GM23248 (cell line): Measurements from ENCODE around the gene UBE2N. TPM values are rescaled to one million over a fixed set of nuclear protein-coding genes. Genes with fewer than 3 reads are reported as not detected.
A peak's percentile ranks its signal among the peaks of the same experiment; 100 is the strongest.

Source experiments
- DNase-seq: peaks from one replicate; pipeline ENCODE4 v3.0.0-alpha.2; 2015
- H2AFZ ChIP-seq: fragments of 200-600 bp; sonication (generic); 2 replicates; pipeline ENCODE4 v1.6.1; 2016; ENCODE audit warnings: antibody characterized with exemption
- H3F3A ChIP-seq: fragments of 200-600 bp; sonication (generic); 2 replicates; pipeline ENCODE4 v1.6.1; 2016; ENCODE audit warnings: mild to moderate bottlenecking, antibody characterized with exemption, mixed run types; ENCODE audit not compliant: insufficient read depth
- H3K27ac ChIP-seq: fragments of 200-600 bp; sonication (generic); 2 replicates; pipeline ENCODE4 v1.5.1; 2016; ENCODE audit warnings: mild to moderate bottlenecking
- H3K27me3 ChIP-seq: fragments of 200-600 bp; sonication (generic); replicated peaks from 2 replicates; pipeline ENCODE4 v1.6.1; 2016; ENCODE audit warnings: mild to moderate bottlenecking; ENCODE audit not compliant: insufficient read depth
- H3K36me3 ChIP-seq: fragments of 200-600 bp; sonication (generic); 2 replicates; pipeline ENCODE4 v1.6.1; 2016; ENCODE audit warnings: low read depth, mild to moderate bottlenecking
- H3K4me1 ChIP-seq: fragments of 200-600 bp; sonication (generic); 2 replicates; pipeline ENCODE4 v1.6.1; 2016; ENCODE audit warnings: mild to moderate bottlenecking; ENCODE audit not compliant: insufficient read depth
- H3K4me2 ChIP-seq: fragments of 200-600 bp; sonication (generic); one replicate; pipeline ENCODE4 v1.6.1; 2016; ENCODE audit warnings: mild to moderate bottlenecking; ENCODE audit not compliant: unreplicated experiment
- H3K4me3 ChIP-seq: fragments of 200-600 bp; sonication (generic); 2 replicates; pipeline ENCODE4 v1.5.1; 2016; ENCODE audit warnings: mild to moderate bottlenecking
- H3K79me2 ChIP-seq: fragments of 200-600 bp; sonication (generic); 2 replicates; pipeline ENCODE4 v1.6.1; 2016; ENCODE audit warnings: mild to moderate bottlenecking; ENCODE audit not compliant: insufficient read depth
- H3K9ac ChIP-seq: fragments of 200-600 bp; sonication (generic); 2 replicates; pipeline ENCODE4 v1.6.1; 2016; ENCODE audit warnings: mild to moderate bottlenecking
- H3K9me2 ChIP-seq: fragments of 200-600 bp; sonication (generic); 2 replicates; pipeline ENCODE4 v1.6.1; 2016; ENCODE audit warnings: mixed run types, mild to moderate bottlenecking, moderate library complexity; ENCODE audit not compliant: insufficient read depth
- H3K9me3 ChIP-seq: fragments of 200-600 bp; sonication (generic); one replicate; pipeline ENCODE4 v1.6.1; 2017; ENCODE audit warnings: low read depth
- H4K20me1 ChIP-seq: fragments of 200-600 bp; sonication (generic); 2 replicates; pipeline ENCODE4 v1.6.0; 2016; ENCODE audit not compliant: insufficient read depth
- EZH2 ChIP-seq: fragments of 200-600 bp; sonication (generic); IDR thresholded peaks from 2 replicates; pipeline ENCODE4 v1.6.1; 2018; ENCODE audit warnings: antibody characterized with exemption, mild to moderate bottlenecking; ENCODE audit not compliant: insufficient read depth, poor library complexity, severe bottlenecking
- EZH2phosphoT487 ChIP-seq: fragments of 200-600 bp; sonication (generic); IDR thresholded peaks from 2 replicates; pipeline ENCODE4 v1.6.1; 2018; ENCODE audit warnings: antibody characterized with exemption, moderate library complexity, mild to moderate bottlenecking, low read depth; ENCODE audit not compliant: insufficient read depth
- WGBS, 2 experiments: methylation state at CpG; one replicate each; pipeline ENCODE4 v1.1.6; 2015 to 2017; ENCODE audit warnings: low lambda C conversion rate in 2 of 2, low coverage in 1 of 2; ENCODE audit errors: missing lambda C conversion rate in 2 of 2; 5-methylcytosine and 5-hydroxymethylcytosine counted together
- in situ Hi-C: fragments of 300-500 bp; cut with MboI; formaldehyde crosslinking; loops from 2 replicates; pipeline ENCODE4 v1.15.0; 2020
- polyA plus RNA-seq: library from polyadenylated mRNA; unstranded; fragments of >200 nt; fragmentation: Nextera tagmentation; extraction: Ambion mirVana; gene quantifications from 2 replicates; pipeline ENCODE4 v1.2.1, GENCODE V29; 2016
- total RNA-seq: library from RNA; depleted of rRNA; stranded (reverse); fragments of >200 nt; shearing (Covaris generic); gene quantifications from 2 replicates; pipeline ENCODE4 v1.2.3, GENCODE V29; 2014; rRNA removed

UBE2N gene
- 30.2 and 104 TPM in 2 replicates for total RNA-seq
- 175 and 178 TPM in 2 replicates for polyA plus RNA-seq

GRCh38 chr12:93441617-93442410 lies at the start of gene UBE2N:
UBE2N (minus strand) TSS chr12:93441947; CDS start chr12:93441884, 63 bp downstream.
- Histone ChIP-seq H3K4me1 (peaks cover 25% of the 10 kb centered on the region), H3K36me3 (no peaks in the 10 kb centered on the region), H3K4me3 (peak within 1 kb of the TSS; percentile 92), H3F3A (peaks cover 11% of the 10 kb centered on the region), H3K27ac (peak within 1 kb of the TSS; percentile 92), H3K9ac (peak within 1 kb of the TSS; percentile 95), H3K9me2 (no peaks in the 10 kb centered on the region), H3K79me2 (peaks cover 48% of the 10 kb centered on the region), H3K9me3 (no peaks in the 10 kb centered on the region), H3K27me3 (no peaks in the 10 kb centered on the region), H3K4me2 (peak within 1 kb of the TSS; percentile 98), H4K20me1 (peaks cover 29% of the 10 kb centered on the region; the same call in 1 of the 2 replicates), H2AFZ (peak within 1 kb of the TSS; percentile 98)
- 0 to 1% methylated on average over 74 to 92 of the region's 105 CpGs for WGBS, 2 experiments
- TF ChIP-seq EZH2 = no peak
- no peak for TF ChIP-seq EZH2phosphoT487
- DNase-seq = peak; percentile 98
- in situ Hi-C loops = no loop called here

GRCh38 chr12:93484315-93484981 lies 42.7 kb upstream of the UBE2N start:
- peaks cover 10% of the 10 kb centered on the region; the same call in 1 of the 2 replicates for H3K79me2 ChIP-seq
- H3K4me3 ChIP-seq = no peak overlapping the region
- no peak overlapping the region for H2AFZ ChIP-seq
- no peaks in the 10 kb centered on the region for H3K27me3 ChIP-seq
- no peak for TF ChIP-seq EZH2
- no peak for TF ChIP-seq EZH2phosphoT487
- no peak overlapping the region for H3K4me2 ChIP-seq
- H4K20me1 ChIP-seq = no peaks in the 10 kb centered on the region
- H3K4me1 ChIP-seq = peaks cover 6% of the 10 kb centered on the region
- no peak overlapping the region for H3K9ac ChIP-seq
- in situ Hi-C loops = no loop called here
- no peaks in the 10 kb centered on the region for H3K9me2 ChIP-seq
- H3K9me3 ChIP-seq = no peaks in the 10 kb centered on the region
- no peaks in the 10 kb centered on the region for H3F3A ChIP-seq
- WGBS, 2 experiments = 63 to 70% methylated on average over 8 of the region's 8 CpGs
- H3K27ac ChIP-seq = no peak overlapping the region
- peaks cover 29% of the 10 kb centered on the region; the same call in 1 of the 2 replicates for H3K36me3 ChIP-seq
- peak; percentile 32 for DNase-seq

GRCh38 chr12:93483151-93483807 lies 41.5 kb upstream of the UBE2N start:
- in situ Hi-C loops = no loop called here
- H3K36me3 ChIP-seq = peaks cover 29% of the 10 kb centered on the region; the same call in 1 of the 2 replicates
- no peaks in the 10 kb centered on the region for H3F3A ChIP-seq
- H3K4me2 ChIP-seq = no peak overlapping the region
- no peak overlapping the region for H3K4me3 ChIP-seq
- TF ChIP-seq EZH2phosphoT487 (no peak), EZH2 (no peak)
- H4K20me1 ChIP-seq = no peaks in the 10 kb centered on the region
- peaks cover 6% of the 10 kb centered on the region for H3K4me1 ChIP-seq
- H3K27me3 ChIP-seq = no peaks in the 10 kb centered on the region
- H3K79me2 ChIP-seq = peaks cover 10% of the 10 kb centered on the region; the same call in 1 of the 2 replicates
- no peak overlapping the region for H2AFZ ChIP-seq
- DNase-seq = no peak
- 96 to 98% methylated on average over 4 of the region's 4 CpGs for WGBS, 2 experiments
- no peak overlapping the region for H3K27ac ChIP-seq
- H3K9me2 ChIP-seq = no peaks in the 10 kb centered on the region
- H3K9ac ChIP-seq = no peak overlapping the region
- no peaks in the 10 kb centered on the region for H3K9me3 ChIP-seq

GRCh38 chr12:93482721-93483120 lies 41.0 kb upstream of the UBE2N start:
- Histone ChIP-seq H3K27me3 (no peaks in the 10 kb centered on the region), H3K4me2 (no peak overlapping the region), H4K20me1 (no peaks in the 10 kb centered on the region), H3K9ac (no peak overlapping the region), H3F3A (no peaks in the 10 kb centered on the region), H2AFZ (no peak overlapping the region), H3K9me2 (no peaks in the 10 kb centered on the region), H3K27ac (no peak overlapping the region), H3K79me2 (peaks cover 10% of the 10 kb centered on the region; the same call in 1 of the 2 replicates), H3K4me3 (no peak overlapping the region), H3K9me3 (no peaks in the 10 kb centered on the region), H3K36me3 (peaks cover 28% of the 10 kb centered on the region; the same call in 1 of the 2 replicates), H3K4me1 (peaks cover 6% of the 10 kb centered on the region)
- WGBS, 2 experiments = 92 to 96% methylated on average over 5 of the region's 5 CpGs
- TF ChIP-seq EZH2phosphoT487 = no peak
- no peak for TF ChIP-seq EZH2
- no peak for DNase-seq
- in situ Hi-C loops = no loop called here
